CD4-positive, alpha-beta T cell treated with Interleukin-21 for 1 hour (primary cell): Measurements from ENCODE around the gene GNG8.

Source experiments
- DNase-seq: peaks from one replicate; pipeline ENCODE4 v3.0.0-alpha.2; 2020

Gene GNG8

GRCh38 chr19:46601318-46602224 lies 34.4 kb downstream of the GNG8 start, which contains the start of gene CALM3:
Gene CALM3 (plus strand): TSS chr19:46601330. CDS start chr19:46601435, 105 bp downstream.
- DNase-seq = no peak

- peak; percentile 98 for DNase-seq
Observed at GRCh38 chr19:46600384-46601317, 35.4 kb downstream of the GNG8 start.

GRCh38 chr19:46599716-46600373 lies 36.2 kb downstream of the GNG8 start:
- no peak for DNase-seq

GRCh38 chr19:46598372-46598917 lies 37.6 kb downstream of the GNG8 start:
- DNase-seq = no peak

- DNase-seq = no peak
Observed at GRCh38 chr19:46596008-46596407, 40.0 kb downstream of the GNG8 start.

GRCh38 chr19:46591870-46592269 lies 44.1 kb downstream of the GNG8 start:
- DNase-seq = no peak

GRCh38 chr19:46591254-46591653 lies 44.7 kb downstream of the GNG8 start:
- no peak for DNase-seq

GRCh38 chr19:46587861-46588260 lies 48.1 kb downstream of the GNG8 start:
- no peak for DNase-seq

GRCh38 chr19:46586294-46586693 lies 49.7 kb downstream of the GNG8 start:
- DNase-seq = no peak

- no peak for DNase-seq
Observed at GRCh38 chr19:46585539-46585938, 50.5 kb downstream of the GNG8 start.
